NCI-H774 (cell line): Measurements from ENCODE around the gene HUWE1.

ENCODE experiments used
- DNase-seq: peaks from one replicate; lab custom pipeline; 2025; lab: John Stamatoyannopoulos, UW

HUWE1 gene

DNA sequence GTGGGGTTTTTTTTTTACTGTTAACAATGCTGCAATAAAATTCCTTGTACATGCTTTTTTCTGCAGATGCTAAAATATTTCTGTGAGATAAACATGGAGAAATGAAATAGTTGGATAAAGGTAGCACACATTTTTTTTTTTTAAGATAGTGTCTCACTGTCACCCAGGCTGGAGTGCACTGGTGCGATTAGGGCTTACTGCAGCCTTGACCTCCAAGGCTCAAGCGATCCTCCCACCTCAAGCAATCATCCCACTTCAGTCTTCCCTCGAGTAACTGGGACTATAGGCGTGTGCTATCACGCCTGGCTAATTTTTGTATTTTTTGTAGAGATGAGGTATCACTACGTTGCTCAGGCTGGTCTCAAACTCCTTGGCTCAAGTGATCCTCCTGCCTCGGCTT lies 1.8 kb upstream of the HUWE1 start:
- no peak for DNase-seq

DNA sequence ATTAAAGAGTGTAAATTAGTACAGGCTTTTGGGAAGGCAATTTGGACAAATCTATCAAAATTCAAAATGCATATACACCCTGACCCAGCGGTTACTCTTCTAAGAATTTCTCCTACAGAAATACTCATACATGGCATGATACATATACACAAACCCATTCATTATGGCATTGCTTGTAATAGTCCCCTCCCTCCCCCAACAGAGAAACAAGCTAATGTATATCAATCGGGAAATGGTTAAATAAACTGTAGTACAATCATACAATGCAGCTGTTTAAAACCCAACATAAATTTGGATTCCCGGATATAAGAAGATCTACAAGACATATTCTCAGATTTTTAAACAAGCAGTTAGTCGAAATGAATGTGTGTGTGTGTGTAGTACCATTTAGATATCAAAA lies 808 bp downstream of the HUWE1 start:
- DNase-seq = no peak

DNA sequence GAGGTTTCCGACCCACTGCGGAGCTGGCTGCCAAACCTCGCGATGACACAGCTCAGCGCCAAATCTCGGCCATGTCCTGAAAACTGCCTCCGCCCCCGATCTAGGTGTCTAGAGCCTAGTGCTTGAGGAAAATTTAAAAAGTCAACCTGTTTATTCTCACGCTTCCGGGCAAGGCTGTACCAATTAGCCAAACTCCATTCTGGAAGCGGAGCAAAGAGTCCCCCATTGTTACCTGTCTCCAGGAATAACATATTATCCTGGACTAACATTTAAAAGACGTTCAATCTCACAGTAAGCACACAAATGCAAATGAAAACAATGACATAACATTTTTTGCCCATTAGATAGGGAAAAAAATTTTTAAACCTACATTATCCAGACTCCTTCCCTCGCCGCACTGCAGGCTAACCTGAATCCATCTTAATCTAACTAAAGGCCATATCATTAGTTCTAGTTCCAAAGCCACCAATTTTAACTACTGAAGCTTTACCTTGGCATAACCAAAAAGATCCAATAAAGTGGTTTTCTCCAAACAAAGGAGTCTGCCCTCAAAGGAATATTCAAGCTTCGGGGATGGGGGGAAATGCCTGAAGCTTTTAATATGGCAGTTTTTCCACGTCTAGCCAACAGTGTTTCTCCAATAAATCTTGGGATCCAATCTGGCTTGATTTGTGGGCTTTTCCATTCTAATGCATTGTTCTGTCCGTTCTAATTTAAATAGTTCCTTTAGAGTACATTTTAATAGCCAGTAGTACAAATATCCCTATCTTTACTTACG lies 1.9 kb downstream of the HUWE1 start:
- DNase-seq = no peak

DNA sequence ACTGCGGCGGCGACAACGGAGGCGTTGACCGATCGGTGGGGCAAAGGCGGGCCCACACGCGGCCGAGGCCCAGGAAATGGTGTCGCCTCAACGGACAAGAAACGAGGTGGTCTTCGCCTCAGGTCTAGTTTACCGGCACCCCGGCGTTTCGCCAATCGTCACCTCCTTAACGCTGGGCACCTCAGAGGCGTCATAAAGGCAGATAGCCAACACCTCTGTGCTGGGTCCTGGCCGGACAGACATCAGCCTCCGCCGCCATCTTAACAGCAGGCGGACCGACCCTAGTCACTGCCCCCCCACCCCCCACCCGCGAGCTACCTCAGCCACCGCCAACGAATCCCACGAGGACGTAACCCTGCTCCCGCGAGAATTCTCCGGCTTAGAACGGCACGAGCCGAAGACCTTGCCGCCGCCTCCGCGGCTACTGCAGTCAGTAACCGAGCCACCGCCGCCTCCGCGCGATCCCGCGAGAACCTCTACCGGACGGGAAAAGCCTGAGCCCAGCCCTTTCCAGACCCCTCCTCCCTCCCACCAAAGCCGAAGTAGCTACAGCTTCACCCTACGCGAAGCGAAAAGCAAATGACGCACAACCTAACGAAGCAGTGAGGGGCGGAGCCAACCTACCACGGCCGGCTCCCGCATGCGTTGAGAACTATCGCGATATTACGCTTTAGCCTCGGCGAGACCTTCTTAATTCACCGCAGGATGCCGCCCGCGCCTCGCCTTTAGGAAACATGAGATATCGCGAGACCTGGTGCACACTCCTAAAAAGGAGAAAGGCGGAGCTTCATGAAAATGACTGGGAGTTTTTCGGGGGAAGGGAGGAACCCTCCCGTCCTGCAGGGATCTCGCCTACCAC lies 2.7 kb downstream of the HUWE1 start:
- DNase-seq = peak; percentile 93

DNA sequence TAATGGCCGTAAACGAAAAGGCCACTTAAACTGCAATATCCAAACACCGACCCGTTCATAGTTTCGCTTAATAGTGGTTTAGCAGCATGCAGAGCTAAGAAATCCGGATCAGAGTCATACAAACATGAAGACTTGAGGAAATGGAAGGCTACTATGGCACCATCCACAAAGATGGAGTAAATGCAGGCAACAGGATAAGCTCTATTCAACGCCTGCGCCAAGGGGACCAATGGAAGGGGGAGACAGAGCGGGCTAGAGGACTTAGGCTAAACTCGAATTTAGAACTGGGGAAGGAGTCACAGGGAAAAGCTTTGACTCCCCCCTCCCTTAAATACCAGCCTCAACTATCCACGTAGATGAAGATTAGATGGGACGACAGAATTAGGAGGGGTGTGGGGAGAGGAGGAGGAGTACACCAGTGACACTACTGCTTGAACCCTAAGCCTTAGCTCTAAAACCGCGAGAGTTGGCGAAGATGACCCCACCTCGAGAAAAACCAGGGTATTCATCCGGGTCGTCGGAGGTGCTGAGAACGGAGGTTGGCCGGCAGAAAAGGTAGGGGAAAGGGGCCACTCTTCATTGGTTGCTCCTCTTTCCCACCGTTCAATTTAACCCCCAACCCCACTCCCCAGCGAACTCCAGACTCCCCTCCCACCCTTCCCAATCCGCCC lies 3.5 kb downstream of the HUWE1 start:
- peak; percentile 6 for DNase-seq

DNA sequence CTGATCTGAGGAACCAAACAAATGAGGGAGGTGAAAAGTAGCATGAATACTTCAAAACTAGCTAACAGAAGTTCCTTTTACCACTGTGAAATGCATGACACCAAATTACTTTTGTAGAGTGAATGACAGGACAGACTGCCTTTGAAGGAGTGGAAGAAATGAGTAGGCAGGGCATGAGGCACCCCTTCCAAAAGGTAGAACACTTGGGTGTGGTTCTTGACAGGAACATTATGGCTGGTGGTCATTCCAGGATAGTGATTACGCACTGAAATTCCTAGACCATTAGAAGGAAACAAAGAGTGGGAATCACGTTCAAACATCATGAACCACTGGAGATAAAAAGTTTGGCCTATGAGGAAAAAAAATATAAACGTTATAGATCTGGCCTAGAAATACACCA lies 4.9 kb downstream of the HUWE1 start:
- DNase-seq = no peak

DNA sequence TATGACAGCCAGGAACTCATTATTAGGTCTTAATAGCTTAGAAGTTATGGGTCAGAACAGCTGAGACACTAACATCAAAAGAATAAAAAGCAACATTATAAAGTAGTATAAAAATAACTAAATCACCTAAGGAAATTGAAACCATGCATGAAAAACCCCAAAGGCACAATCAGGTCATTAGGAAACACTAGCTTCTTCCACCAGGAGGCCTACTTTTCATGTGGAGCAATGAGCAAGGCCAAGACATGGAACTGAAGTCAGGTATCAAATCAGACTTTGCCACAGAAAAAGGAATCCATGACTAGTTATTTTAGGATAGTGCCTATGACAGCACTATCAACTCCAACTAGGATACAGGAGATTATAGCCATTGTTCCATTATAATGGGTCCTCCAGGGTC lies 7.9 kb downstream of the HUWE1 start:
- no peak for DNase-seq

DNA sequence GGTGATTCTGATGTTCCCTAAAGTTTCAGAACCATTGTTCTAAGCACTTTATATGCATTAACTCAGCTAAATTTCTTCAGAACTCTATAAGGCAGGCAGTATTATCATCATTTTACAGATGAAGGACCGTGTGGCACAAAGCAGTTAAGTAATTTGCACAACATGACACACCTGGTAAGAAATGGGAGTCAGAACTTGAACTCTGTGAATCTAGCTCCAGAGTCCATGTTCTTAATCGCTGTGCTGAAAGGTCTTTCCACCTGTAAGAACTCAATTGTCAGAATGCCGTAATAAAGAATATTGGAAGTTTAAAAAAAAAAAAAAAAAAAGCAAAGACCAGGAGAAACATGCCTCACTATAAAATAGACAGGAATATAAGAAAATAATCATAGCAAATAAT lies 9.2 kb downstream of the HUWE1 start:
- no peak for DNase-seq

DNA sequence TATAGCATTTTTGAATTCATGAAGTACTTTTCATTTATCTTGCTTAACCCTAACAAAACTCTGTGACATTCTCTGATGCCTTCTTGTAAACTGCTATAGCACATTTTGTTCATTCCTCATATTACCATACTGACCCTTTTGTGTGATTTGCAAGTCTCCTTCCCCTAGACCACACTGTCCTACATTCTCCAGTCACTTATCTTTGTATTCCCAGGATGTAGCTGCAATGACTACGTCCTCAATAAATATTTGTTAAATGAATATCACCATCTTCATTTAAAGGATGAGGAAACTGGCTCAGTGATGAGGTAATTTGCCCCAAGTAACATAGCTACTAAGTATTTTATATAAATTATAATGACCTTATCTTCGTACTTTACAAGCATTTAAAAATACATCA lies 11.9 kb downstream of the HUWE1 start:
- DNase-seq = no peak

DNA sequence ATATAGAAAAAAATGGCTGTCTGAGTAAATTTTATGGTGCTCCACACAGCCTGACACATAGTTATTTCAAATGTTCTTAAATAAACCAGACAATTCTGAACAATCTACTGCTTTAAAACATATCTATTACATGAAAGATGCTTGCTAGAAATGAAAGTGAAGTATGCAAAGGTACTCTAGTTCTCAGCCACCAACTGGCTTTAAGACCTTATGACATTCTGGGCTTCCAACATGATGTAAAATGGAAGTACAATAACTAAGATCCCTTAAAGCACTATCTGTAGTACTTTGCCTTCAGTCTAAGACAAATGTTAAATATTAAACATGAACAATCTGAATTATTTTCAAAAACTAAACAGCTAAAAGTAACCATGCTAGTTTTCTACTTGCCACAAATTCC lies 17.3 kb downstream of the HUWE1 start:
- DNase-seq = no peak

DNA sequence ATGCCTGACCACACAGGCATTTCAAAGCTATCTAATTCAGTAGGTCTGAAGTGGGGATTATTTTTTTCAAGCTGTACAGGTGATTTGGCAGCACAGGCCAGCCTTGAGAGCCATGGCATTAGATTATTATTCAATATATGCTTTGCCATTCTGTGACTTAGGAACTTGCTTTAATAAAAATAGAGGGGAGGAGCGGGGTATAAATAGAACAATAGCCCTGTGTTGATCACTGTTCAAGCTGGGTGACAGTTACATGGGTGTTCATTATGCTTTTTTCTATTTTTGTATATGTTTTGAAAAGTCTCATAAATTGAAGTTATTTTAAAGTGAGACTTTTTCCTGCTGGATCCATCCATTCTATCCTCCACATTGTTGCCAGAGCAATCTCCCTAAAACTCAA lies 20.3 kb downstream of the HUWE1 start:
- DNase-seq = no peak

DNA sequence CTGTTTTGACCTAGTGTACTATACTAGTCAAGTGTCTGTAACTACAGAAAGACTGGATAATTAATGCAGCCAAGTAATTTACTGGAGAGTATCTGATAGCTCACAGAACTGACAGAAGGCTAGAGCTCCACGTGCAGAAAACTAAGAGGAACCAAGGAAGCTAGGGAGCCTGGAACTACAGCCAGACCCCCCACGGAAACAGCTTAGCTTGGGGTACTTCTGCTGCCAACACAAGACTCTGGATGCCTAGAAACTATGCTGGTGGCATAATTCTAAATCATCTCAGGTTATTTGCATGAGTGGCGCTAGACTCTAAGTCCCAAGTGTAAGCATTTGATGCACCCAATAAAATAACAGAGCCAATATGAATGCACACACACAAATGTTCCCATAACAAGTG lies 26.5 kb downstream of the HUWE1 start:
- DNase-seq = no peak

DNA sequence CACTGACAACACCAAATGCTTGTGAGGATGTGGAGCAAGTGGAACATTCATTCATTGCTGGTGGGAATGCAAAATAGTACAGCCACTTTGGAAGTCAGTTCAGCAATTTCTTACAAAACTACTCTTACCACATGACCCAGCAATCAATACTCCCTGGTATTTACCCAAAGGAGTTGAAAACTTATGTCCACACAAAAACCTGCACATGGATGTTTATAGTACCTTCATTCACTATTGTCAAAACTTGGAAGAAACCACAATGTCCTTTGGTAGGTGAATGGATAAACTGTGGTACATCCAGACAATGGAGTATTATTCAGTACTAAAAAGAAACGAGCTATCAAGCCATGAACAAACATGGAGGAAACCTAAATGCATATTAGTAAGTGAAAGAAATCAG lies 27.5 kb downstream of the HUWE1 start:
- no peak for DNase-seq

DNA sequence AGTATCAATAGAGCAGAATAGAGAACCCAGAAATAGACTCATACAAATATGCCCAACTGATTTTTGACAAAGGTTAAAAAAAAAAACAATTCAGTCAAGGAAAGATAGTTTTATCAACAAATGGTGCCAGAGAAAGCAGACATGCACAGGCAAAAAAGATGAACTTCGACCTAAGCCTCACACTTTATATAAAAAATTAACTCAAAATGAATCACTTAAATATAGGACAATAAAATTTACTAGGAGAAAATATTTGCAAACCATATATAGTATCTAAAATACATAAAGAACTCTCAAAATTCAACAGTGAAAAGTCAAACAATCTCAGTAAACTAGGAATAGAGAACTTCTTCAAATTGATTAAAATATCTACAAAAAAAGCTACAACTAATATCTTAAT lies 29.7 kb downstream of the HUWE1 start:
- DNase-seq = no peak

DNA sequence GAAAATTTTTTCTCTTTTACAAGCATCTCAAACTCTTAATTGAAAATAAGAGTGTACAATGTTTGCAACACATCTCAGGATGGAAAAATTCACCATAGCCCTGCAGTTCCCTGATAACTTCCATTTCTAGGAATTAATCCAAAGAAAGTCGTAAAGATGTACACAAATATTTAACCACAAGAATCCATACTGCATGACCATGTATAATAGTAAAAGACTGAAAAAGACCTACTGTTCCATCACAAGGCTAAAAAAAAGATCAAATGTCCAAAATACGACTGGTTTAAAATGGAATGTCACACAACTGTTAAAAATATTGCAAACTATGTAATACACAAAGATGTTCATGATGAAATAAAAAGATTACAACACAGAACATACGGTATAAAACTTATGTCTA lies 32.1 kb downstream of the HUWE1 start:
- no peak for DNase-seq

DNA sequence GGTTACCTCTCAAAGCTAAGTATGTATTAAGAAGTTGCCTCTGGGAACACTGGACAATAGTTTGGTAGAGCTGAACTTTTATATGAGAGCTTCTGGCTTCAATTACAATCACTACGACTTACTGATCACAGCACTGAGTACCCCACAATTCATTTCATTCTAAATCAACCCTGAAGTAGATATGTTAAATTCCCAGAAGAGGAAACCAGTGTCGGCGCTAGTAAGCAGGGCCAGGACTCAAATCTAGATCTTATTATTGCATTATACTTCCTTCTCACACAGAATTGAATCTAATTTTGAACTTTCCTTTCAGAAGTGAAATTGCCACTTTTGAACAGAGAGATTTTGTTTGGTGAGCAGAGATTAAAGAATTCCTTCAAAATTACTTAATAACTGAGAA lies 41.8 kb downstream of the HUWE1 start:
- DNase-seq = no peak

DNA sequence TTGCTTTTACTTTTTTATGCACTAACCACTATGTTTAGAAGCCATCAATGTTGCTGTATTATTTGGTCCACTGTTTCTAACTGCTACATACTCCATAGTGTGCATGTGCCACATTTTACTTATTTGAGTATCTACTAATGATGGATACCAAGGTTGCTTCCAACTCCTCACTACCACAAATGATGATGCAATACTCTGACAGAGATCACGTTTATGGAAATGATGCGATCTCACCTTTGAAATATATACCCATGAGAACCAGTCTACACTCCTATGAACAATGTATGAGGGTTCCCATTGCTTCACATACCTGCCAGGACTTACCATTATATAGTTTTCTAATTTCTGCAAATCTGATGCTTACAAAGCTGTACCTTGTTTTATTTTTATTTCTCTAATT lies 44.2 kb downstream of the HUWE1 start:
- DNase-seq = no peak

DNA sequence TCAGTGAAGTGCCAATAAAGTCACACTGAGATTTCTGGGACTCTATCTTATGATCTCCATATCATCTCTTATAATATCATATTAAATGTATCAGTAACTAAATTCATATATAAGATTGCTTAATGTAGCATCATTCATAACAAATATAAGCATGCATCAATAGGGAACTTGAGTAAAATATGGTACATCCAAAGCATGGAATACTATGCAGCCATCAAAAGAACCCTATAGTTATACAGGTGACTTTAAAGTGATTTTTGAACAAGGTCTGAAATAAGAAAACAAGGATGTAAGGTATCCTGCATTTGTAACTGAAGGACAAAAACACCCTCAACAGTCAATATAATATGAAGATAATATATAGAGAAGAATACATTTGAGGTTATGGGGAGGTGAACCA lies 47.3 kb downstream of the HUWE1 start:
- no peak for DNase-seq

DNA sequence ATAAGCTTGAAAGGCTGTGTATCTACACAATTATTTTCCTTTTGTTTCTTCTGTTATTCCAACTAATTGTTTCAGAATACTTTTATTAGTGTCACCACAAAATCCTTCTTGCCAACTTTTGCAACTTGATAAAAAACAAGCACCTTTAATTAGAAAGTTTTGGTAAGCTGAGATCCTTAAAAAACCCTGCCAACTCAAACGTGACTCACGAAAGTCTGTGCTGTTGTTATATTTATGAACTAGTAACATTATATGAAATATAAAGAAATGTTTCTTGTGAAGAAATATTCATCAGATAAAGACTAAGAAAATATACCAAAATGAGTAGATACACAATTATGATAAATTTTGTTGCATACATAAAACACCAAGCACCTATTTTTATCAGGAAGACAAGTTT lies 49.0 kb downstream of the HUWE1 start:
- no peak for DNase-seq

DNA sequence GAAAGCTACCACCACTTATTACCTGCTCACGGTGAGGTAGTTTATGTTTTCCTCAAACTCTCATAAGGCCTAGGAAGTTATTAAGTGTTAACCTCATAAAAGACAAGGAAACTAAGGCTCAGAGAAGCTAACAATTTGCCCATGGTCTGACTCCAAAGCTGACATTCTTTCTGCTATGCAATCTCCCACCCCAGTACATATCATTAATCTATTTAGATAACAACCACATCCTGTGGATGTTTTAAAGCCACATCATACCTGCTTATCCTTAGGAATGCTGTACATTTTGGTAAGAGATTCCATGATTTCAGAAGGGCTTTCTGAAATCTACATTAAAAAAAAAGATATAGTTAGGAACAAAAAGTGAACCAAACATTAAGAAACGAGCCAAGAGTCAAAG lies 55.4 kb downstream of the HUWE1 start:
- DNase-seq = no peak

DNA sequence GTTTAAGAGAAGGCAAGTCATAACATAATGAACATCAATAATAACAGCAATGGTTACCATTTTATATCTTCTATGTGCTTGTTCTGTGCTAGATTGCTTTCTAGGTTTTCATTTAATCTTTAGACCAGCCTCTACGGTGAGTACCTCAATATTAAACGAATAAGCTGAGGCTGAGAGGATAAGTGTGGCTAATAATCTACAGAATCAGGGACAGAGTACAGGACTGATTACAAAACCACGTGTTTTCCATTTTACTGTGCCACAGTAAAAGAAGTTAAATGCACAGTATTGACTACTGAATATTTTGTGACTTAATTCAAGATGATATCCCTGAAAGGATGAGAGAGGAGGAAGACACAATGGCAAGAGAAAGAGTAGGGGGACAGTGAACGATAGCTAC lies 56.3 kb downstream of the HUWE1 start:
- DNase-seq = no peak

DNA sequence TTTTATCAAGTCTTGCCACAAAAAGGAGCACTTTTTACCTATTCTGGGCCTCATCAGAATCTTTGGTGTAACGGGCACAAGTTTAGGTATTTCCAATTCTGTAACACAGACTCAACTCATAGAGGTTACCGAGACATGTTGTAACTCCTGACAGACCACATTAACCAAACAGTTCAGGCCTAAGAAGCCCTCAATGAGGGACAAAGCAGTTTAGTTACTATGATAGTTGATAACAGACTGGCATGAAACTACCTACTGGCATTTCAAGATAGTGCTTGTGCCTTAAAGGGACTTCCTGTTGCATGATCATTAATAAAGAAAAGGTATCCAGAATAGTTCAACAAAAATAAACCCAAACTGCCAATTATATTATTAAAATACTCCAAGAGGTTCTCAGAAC lies 64.1 kb downstream of the HUWE1 start:
- DNase-seq = no peak

DNA sequence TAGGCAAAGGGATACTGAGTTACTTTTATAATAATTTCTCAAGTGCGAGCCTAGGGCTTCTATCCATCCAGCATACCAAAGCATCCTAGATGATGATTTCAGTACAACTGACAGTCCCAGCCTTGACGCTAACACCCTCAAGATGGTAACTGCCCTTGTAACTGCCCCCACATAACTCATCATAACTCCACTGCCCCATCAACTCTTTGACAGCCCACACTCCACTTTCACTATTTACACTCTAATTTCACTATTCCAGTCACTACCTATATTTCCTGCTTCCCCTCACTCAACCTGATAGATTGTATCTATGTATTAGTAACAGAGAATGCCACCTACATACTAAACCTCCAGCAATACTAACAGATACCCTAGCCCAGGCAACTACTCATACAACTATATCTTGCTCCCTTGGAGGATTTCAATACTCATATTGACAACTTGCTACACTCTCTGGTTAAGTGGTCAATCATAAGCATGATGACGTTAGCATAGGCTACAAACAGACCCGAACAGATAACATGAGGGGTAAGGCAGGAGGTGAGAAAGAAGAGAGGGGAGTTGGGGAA lies 65.0 kb downstream of the HUWE1 start:
- no peak for DNase-seq
